ENCODE data around the gene RUBCN.
"Not testable (repeated sequence)": the region's sequence is repeated elsewhere in the genome, so short reads cannot be mapped to it uniquely, and the experiment has no call there.

RUBCN gene

DNA sequence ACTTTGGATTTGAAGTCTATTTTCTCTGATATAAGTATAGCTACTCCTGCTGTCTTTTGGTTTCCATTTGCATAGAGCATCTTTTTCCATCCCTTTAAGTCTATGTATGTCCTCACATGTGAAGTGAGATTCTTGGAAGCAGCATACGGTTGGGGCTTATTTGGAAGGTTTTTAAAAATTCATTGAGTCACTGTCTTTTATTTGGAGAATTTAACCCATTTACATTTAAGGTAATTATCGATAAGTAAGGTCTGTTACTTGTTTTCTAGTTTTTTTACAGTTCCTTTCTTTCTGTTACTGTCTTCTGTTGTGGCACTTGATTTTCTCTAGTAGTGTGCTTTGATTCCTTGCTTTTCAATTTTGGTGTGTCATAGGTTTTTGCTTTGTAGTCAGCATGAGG is 14.0 kb downstream of the RUBCN start:
- H3K4me3 ChIP-seq (replicated peaks in 1 of 2; ENCODE audit: low read depth in 2 of 2, low read length in 2 of 2), result no peak overlapping the region
- TF ChIP-seq, protein P1, sequence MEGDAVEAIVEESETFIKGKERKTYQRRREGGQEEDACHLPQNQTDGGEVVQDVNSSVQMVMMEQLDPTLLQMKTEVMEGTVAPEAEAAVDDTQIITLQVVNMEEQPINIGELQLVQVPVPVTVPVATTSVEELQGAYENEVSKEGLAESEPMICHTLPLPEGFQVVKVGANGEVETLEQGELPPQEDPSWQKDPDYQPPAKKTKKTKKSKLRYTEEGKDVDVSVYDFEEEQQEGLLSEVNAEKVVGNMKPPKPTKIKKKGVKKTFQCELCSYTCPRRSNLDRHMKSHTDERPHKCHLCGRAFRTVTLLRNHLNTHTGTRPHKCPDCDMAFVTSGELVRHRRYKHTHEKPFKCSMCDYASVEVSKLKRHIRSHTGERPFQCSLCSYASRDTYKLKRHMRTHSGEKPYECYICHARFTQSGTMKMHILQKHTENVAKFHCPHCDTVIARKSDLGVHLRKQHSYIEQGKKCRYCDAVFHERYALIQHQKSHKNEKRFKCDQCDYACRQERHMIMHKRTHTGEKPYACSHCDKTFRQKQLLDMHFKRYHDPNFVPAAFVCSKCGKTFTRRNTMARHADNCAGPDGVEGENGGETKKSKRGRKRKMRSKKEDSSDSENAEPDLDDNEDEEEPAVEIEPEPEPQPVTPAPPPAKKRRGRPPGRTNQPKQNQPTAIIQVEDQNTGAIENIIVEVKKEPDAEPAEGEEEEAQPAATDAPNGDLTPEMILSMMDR (IDR thresholded peaks at IDR 0.05; ENCODE audit: low read depth, low read length), result no peak
- DNase-seq (ENCODE audit: low read depth in 2 of 2), result no peak

DNA sequence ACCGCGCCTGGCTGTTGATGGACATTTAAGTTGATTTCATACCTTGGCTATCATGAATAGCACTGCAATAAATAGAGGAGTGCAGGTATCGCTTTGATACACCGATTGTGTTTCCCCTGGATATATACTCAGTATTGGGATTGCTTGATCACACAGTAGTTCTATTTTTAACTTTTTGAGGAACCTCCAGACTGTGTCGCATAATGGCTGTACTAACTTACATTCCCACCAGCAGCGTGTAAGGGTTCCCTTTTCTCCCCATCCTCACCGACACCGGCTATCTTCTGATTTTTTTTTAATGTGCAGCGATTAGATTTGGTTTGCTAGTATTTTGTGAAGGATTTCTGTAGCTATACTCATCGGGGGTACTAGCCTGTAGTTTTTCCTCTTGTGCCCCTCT is 16.0 kb downstream of the RUBCN start:
- no peak for DNase-seq (ENCODE audit: low read depth in 2 of 2)
- TF ChIP-seq, protein P1 (IDR thresholded peaks at IDR 0.05; ENCODE audit: low read depth, low read length), result no peak
- H3K4me3 ChIP-seq (replicated peaks in 1 of 2; ENCODE audit: low read depth in 2 of 2, low read length in 2 of 2), result no peak overlapping the region

DNA sequence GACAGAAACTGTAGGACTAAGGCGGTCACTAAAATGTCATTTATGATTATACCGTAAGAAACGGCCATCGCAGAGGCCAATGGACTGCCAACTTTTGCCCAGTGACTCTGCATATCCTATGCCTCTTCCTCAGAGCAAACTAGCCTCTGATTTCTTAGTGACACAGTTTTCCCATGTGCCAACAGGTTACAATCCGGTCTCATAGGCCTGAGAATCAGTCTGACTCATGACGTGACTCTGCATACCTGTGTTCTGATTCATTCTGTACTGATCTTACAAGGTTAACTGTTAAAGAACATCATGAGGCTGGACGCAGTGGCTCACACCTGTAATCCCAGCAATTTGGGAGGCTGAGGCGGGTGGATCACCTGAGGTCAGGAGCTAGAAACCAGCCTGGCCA is 17.8 kb downstream of the RUBCN start:
- DNase-seq (ENCODE audit: low read depth in 2 of 2), result peak; percentile 40 to 94
- no peak overlapping the region for H3K4me3 ChIP-seq (replicated peaks in 1 of 2; ENCODE audit: low read depth in 2 of 2, low read length in 2 of 2)
- TF ChIP-seq, protein P1 (IDR thresholded peaks at IDR 0.05; ENCODE audit: low read depth, low read length), result no peak

DNA sequence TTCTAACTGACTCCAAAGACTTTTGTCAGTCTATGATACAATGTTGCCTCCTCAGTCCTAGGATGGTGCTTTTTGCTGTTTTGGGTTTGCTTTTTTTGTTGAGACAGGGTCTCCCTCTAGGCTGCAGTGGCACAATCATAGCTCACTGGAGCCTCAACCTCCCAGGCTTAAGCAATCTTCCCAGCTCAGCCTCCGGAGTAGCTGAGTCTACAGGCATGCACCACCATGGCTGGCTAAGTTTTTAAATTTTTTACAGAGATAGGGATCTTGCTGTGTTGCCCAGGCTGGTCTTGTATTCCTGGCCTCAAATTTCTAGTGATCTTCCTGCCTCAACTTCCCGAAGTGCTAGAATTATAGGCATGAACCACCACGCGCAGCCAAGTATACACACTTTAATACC is 22.5 kb downstream of the RUBCN start:
- DNase-seq (ENCODE audit: low read depth in 2 of 2), result no peak
- no peak overlapping the region for H3K4me3 ChIP-seq (replicated peaks in 1 of 2; ENCODE audit: low read depth in 2 of 2, low read length in 2 of 2)

DNA sequence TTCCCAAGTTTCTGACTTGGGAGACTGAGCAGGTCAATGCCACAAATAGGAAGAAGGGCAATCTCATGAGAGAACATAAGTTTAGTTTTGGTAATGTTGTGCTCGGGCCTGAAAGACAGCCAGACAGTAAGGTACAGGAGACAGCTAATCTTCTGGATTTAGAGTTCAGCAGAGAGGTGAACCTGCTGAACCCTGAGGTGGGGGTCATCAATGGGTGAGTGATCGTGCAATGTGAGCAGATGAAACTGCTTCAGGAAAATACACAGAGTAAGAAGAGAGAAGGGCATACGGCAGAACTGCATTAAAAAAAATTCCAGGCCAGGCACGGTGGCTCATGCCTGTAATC is 23.3 kb downstream of the RUBCN start:
- DNase-seq (ENCODE audit: low read depth in 2 of 2), result no peak
- H3K4me3 ChIP-seq (replicated peaks in 1 of 2; ENCODE audit: low read depth in 2 of 2, low read length in 2 of 2), result no peak overlapping the region
- TF ChIP-seq, protein P1 (IDR thresholded peaks at IDR 0.05; ENCODE audit: low read depth, low read length), result no peak

More for the DNA sequence above, 22.5 kb downstream of the RUBCN start:
- TF ChIP-seq, protein P1 (IDR thresholded peaks at IDR 0.05; ENCODE audit: low read depth, low read length), result no peak

DNA sequence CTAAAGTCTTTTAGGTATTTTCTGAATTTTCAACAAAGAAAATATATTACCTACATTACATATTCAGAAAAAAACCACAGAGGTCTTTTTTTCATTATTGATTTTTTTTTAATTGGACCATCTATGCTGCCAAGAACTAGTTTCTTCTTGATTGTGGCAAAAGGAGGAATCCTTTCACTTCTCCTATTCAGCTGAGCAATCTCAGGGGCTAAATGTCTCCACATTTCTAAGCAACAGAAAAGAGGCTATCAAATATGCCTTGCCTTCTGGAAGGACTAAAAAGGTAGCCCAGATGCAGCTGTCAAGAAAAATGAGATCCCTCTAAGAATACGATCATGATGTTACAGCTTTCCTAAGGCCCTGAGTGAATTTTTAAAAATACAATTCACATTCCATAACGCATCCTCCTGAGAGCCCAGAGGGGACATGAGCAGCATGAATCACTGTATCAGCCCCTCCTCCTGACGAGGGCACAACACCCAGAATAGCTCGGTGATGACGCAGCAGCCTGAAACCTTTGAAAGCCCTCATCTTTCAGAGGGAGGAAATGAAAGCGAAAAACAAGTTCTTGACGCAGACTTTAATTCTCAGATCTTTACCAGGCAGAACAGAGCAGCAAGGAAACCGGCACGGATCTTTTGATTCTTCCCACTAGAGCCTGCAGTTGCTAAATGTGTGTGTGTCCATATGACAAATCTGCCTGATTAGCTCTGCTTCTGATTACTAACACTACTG is 24.6 kb downstream of the RUBCN start:
- TF ChIP-seq, protein P1 (IDR thresholded peaks at IDR 0.05; ENCODE audit: low read depth, low read length), result no peak
- DNase-seq (ENCODE audit: low read depth in 2 of 2), result peak; percentile 97 to 99
- peak overlapping the region; percentile 32 to 51 for H3K4me3 ChIP-seq (replicated peaks in 1 of 2; ENCODE audit: low read depth in 2 of 2, low read length in 2 of 2)

DNA sequence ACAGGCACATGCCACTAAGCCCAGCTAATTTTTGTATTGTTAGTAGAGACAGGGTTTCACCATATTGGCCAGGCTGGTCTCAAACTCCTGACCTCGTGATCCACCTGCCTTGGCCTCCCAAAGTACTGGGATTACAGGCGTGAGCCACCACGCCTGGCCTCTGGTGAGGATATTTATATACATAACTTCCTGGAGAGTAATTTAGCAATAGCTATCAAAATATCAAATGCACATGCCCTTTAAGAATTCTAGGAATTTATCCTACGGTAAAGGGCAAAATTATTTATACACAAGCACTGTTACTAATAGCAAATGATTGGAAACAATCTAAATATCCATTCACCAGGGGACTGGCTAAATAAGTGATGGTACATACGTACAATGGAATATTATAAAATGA is 25.7 kb downstream of the RUBCN start:
- not testable (repeated sequence) for H3K4me3 ChIP-seq (replicated peaks in 1 of 2; ENCODE audit: low read depth in 2 of 2, low read length in 2 of 2)
- DNase-seq (ENCODE audit: low read depth in 2 of 2), result peak; percentile 12 to 41

Data from cardiac fibroblast (primary cell).